HCT116 (cell line): ENCODE results near the gene USP36. TPM values are rescaled to one million over a fixed set of nuclear protein-coding genes. Genes with fewer than 3 reads are reported as not detected.
A peak's percentile ranks its signal among the peaks of the same experiment; 100 is the strongest.

ENCODE experiments used
- ATAC-seq: fragments of 200-7000 bp; cut with Tn5 transposase; 2 replicates; pipeline ENCODE4 v1.9.1; 2020; ENCODE audit warnings: mild to moderate bottlenecking, moderate library complexity
- BruUV-seq: library from RNA; stranded (reverse); fragments of 400-500 nt; replicated peaks from 2 replicates; lab custom pipeline; 2021; lab: Mats Ljungman, UMichigan
- CTCF ChIA-PET: fragments of 300-600 bp; sonication (Branson Sonifier 250); formaldehyde crosslinking; loops from one replicate; lab custom pipeline; 2021; ENCODE audit warnings: antibody characterized with exemption; lab: Charles Lee
- POLR2A ChIA-PET: fragments of 300-600, 350-600 bp; sonication (Branson Sonifier 250); formaldehyde crosslinking; loops from one replicate; lab custom pipeline; 2021; ENCODE audit warnings: antibody characterized with exemption; lab: Charles Lee
- RAD21 ChIA-PET, 2 experiments: fragments of 300-600 bp; sonication (Branson Sonifier 250); formaldehyde crosslinking; loops; one replicate each; lab custom pipeline; 2023; ENCODE audit warnings: low total read pairs in 2 of 2; ENCODE audit not compliant: uncharacterized antibody in 2 of 2, unreplicated experiment in 2 of 2, low non-redundant PET in 1 of 2; lab: Charles Lee
- DNase-seq: peaks from one replicate; pipeline ENCODE4 v3.0.0-alpha.2; 2010; ENCODE audit warnings: low read depth, low spot score
- H2AFZ ChIP-seq: fragments of 200-600 bp; shearing (Covaris generic), sonication (generic); 2 replicates; pipeline ENCODE4 v1.6.1; 2017; ENCODE audit warnings: low read depth, mixed run types, mixed read lengths, antibody characterized with exemption, low read length; ENCODE audit not compliant: poor library complexity, severe bottlenecking
- H3K27ac ChIP-seq: 2 replicates; pipeline ENCODE4 v1.5.1; 2012; ENCODE audit warnings: low read depth, low read length
- H3K27me3 ChIP-seq: fragments of 200-600 bp; sonication (generic); 2 replicates; pipeline ENCODE4 v1.6.1; 2016; ENCODE audit warnings: mixed run types, low read length, mixed read lengths; ENCODE audit not compliant: insufficient read depth
- H3K36me3 ChIP-seq, 2 experiments: fragments of 200-500 bp in 1 of 2; fragments of 200-600 bp in 1 of 2; sonication (Bioruptor generic) in 1 of 2; sonication (generic) in 1 of 2; 2 replicates each; pipeline versions ENCODE4 v1.5.1 to v1.6.1; 2014 to 2016; ENCODE audit warnings: low read length in 2 of 2, inconsistent platforms in 1 of 2, mixed read lengths in 1 of 2, mixed run types in 1 of 2; ENCODE audit not compliant: insufficient read depth in 2 of 2, control insufficient read depth in 1 of 2
- H3K4me1 ChIP-seq, 2 experiments: fragments of 200-600 bp in 1 of 2; sonication (generic) in 1 of 2; 2 replicates each; pipeline versions ENCODE4 v1.5.1 to v1.6.1; 2012 to 2017; ENCODE audit warnings: low read length in 2 of 2, inconsistent platforms in 1 of 2, mild to moderate bottlenecking in 1 of 2, mixed read lengths in 1 of 2, mixed run types in 1 of 2, moderate library complexity in 1 of 2; ENCODE audit not compliant: insufficient read depth in 2 of 2, control insufficient read depth in 1 of 2
- H3K4me2 ChIP-seq: fragments of 200-600 bp; sonication (generic); 2 replicates; pipeline ENCODE4 v1.6.1; 2017; ENCODE audit warnings: mixed run types, low read length, mixed read lengths
- H3K4me3 ChIP-seq, 2 experiments: fragments of 200-600 bp in 1 of 2; sonication (generic) in 1 of 2; replicated peaks in 1 of 2; 2 replicates each; pipeline ENCODE4 v1.5.1; 2011 to 2016; ENCODE audit warnings: low read length in 2 of 2, control low read depth in 1 of 2, low read depth in 1 of 2, mild to moderate bottlenecking in 1 of 2, mixed read lengths in 1 of 2, mixed run types in 1 of 2
- H3K79me2 ChIP-seq: fragments of 200-600 bp; sonication (generic); 2 replicates; pipeline ENCODE4 v1.6.1; 2017; ENCODE audit warnings: mild to moderate bottlenecking, mixed run types, low read length, moderate library complexity, mixed read lengths; ENCODE audit not compliant: insufficient read depth
- H3K9ac ChIP-seq: fragments of 200-600 bp; sonication (generic); 2 replicates; pipeline ENCODE4 v1.6.1; 2016; ENCODE audit warnings: low read length, mixed read lengths
- H3K9me2 ChIP-seq: fragments of 200-600 bp; sonication (generic), shearing (Covaris generic); 2 replicates; pipeline ENCODE4 v1.6.1; 2017; ENCODE audit warnings: mixed run types, mild to moderate bottlenecking, moderate library complexity; ENCODE audit not compliant: insufficient read depth
- H3K9me3 ChIP-seq, 2 experiments: fragments of 200-500 bp in 1 of 2; fragments of 200-600 bp in 1 of 2; sonication (Bioruptor generic) in 1 of 2; sonication (generic) in 1 of 2; 2 replicates each; pipeline ENCODE4 v1.6.1; 2014 to 2017; ENCODE audit warnings: low read length in 2 of 2, mixed read lengths in 2 of 2, inconsistent platforms in 1 of 2, low read depth in 1 of 2, mild to moderate bottlenecking in 1 of 2, mixed run types in 1 of 2, moderate library complexity in 1 of 2; ENCODE audit not compliant: control insufficient read depth in 1 of 2, insufficient read depth in 1 of 2
- H4K20me1 ChIP-seq: fragments of 200-600 bp; sonication (generic), shearing (Covaris generic); 2 replicates; pipeline ENCODE4 v1.6.1; 2017; ENCODE audit warnings: mixed run types, mild to moderate bottlenecking, moderate library complexity; ENCODE audit not compliant: insufficient read depth
- EZH2phosphoT487 ChIP-seq: fragments of 200-600 bp; IDR thresholded peaks from 2 replicates; pipeline ENCODE4 v1.6.1; 2018; ENCODE audit warnings: antibody characterized with exemption, borderline replicate concordance
- SP1 ChIP-seq: IDR thresholded peaks from 2 replicates; pipeline ENCODE4 v1.6.1; 2012; ENCODE audit warnings: low read depth
- ZFX ChIP-seq: fragments of 450-650 bp; IDR thresholded peaks from 2 replicates; pipeline ENCODE4 v1.6.1; 2017
- intact Hi-C: fragments of 100-400 bp; cut with micrococcal nuclease; formaldehyde crosslinking; loops from 2 replicates; pipeline ENCODE4 v1.10.0; 2022
- total RNA-seq: library from RNA; stranded (reverse); gene quantifications from one replicate; pipeline ENCODE4 v1.2.1, GENCODE V29; 2021; ENCODE audit not compliant: unreplicated experiment
- TF ChIP-seq, protein P1 (sequence below): IDR thresholded peaks from 2 replicates; pipeline ENCODE4 v1.6.1; 2011; ENCODE audit warnings: mild to moderate bottlenecking, low read length, moderate library complexity; ENCODE audit not compliant: insufficient replicate concordance; ENCODE audit errors: extremely low read depth
- TF ChIP-seq, protein P2 (sequence below): IDR thresholded peaks from 2 replicates; pipeline ENCODE4 v1.6.1; 2012; ENCODE audit warnings: low read depth

The USP36 gene
- total RNA-seq, 1 experiment from 2014 or later = 104 TPM

DNA sequence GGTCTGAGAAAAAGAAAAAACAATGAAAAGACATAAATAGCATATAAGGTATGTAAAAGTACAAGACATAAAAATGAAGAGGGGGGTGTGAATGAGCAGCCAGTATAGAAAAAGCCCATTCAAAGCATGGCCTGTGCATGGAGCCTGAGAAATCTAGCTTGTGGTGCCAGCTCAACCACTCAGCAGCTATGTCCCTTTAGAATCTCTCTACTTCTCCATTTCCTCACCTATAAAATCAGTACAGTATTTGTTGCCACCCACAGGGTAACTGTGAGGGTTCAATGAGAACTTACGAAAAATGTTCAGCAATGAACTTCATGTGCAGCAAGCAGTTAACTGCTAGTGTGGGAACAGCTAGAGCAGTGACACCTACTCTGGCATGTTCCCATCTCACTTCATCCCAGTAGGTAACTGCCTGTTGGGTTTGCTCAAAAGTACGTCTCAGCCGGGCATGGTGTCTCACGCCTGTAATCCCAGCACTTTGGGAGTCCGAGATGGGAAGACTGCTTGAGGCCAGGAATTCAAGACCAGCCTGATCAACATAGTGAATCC, 73.8 kb downstream of the USP36 start:
- Histone ChIP-seq H3K27ac (no peak overlapping the region), H3K4me2 (peak overlapping the region; percentile 18; the same call in 1 of the 2 replicates)
- no peak for TF ChIP-seq SP1
- no peak for TF ChIP-seq EZH2phosphoT487
- TF ChIP-seq, protein P1, sequence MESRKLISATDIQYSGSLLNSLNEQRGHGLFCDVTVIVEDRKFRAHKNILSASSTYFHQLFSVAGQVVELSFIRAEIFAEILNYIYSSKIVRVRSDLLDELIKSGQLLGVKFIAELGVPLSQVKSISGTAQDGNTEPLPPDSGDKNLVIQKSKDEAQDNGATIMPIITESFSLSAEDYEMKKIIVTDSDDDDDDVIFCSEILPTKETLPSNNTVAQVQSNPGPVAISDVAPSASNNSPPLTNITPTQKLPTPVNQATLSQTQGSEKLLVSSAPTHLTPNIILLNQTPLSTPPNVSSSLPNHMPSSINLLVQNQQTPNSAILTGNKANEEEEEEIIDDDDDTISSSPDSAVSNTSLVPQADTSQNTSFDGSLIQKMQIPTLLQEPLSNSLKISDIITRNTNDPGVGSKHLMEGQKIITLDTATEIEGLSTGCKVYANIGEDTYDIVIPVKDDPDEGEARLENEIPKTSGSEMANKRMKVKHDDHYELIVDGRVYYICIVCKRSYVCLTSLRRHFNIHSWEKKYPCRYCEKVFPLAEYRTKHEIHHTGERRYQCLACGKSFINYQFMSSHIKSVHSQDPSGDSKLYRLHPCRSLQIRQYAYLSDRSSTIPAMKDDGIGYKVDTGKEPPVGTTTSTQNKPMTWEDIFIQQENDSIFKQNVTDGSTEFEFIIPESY = no peak
- TF ChIP-seq ZFX = no peak

DNA sequence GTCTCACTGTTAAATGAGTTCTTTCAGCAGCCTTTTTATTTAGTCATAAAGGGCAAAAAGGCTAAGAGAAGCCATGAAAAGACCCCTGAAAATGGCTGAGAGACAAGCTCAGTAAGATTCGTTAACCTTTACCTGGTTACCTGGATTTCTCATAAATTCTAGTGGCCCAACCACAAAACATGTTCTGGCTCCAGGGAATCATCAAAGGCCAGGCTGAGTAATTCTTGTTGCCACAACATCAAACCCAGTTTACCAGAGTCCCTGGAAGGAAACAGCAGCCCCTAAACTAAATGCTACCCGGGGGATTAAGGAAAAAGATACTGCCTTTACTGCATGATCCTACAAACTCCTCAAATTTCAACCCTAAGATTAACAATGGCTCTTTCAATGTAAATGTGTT, 74.4 kb downstream of the USP36 start:
- Histone ChIP-seq H3K36me3 (no peaks in the 10 kb centered on the region), H3K27me3 (no peaks in the 10 kb centered on the region), H3K79me2 (peaks cover 44% of the 10 kb centered on the region), H4K20me1 (no peaks in the 10 kb centered on the region; the same call in 1 of the 2 replicates), H3K9me3 (no peaks in the 10 kb centered on the region), H3K4me3 (no peak overlapping the region), H3K9ac (no peak overlapping the region), H3K4me2 (peak overlapping the region; percentile 18; the same call in 1 of the 2 replicates), H3K4me1 (peaks cover 12 to 25% of the 10 kb centered on the region in 2 experiments), H3K9me2 (no peaks in the 10 kb centered on the region), H3K27ac (no peak overlapping the region), H2AFZ (no peak overlapping the region)
- no TSS peak for BruUV-seq
- ChIA-PET POLR2A (interaction anchor here (1.0 kb wide), 1 partner anchor 9 kb away, joined by 3 read pairs; no protein-coding TSS in a partner anchor), CTCF (no interaction called here), RAD21 (no interaction called here)
- ATAC-seq (peak; percentile 41; the same call in 1 of the 2 replicates), DNase-seq (no peak)
- no peak for TF ChIP-seq EZH2phosphoT487
- TF ChIP-seq, protein P2, sequence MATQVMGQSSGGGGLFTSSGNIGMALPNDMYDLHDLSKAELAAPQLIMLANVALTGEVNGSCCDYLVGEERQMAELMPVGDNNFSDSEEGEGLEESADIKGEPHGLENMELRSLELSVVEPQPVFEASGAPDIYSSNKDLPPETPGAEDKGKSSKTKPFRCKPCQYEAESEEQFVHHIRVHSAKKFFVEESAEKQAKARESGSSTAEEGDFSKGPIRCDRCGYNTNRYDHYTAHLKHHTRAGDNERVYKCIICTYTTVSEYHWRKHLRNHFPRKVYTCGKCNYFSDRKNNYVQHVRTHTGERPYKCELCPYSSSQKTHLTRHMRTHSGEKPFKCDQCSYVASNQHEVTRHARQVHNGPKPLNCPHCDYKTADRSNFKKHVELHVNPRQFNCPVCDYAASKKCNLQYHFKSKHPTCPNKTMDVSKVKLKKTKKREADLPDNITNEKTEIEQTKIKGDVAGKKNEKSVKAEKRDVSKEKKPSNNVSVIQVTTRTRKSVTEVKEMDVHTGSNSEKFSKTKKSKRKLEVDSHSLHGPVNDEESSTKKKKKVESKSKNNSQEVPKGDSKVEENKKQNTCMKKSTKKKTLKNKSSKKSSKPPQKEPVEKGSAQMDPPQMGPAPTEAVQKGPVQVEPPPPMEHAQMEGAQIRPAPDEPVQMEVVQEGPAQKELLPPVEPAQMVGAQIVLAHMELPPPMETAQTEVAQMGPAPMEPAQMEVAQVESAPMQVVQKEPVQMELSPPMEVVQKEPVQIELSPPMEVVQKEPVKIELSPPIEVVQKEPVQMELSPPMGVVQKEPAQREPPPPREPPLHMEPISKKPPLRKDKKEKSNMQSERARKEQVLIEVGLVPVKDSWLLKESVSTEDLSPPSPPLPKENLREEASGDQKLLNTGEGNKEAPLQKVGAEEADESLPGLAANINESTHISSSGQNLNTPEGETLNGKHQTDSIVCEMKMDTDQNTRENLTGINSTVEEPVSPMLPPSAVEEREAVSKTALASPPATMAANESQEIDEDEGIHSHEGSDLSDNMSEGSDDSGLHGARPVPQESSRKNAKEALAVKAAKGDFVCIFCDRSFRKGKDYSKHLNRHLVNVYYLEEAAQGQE = no peak
- intact Hi-C loops = no loop called here

More for the DNA sequence above, 73.8 kb downstream of the USP36 start:
- Histone ChIP-seq H3K27me3 (no peaks in the 10 kb centered on the region), H3K9me3 (no peaks in the 10 kb centered on the region), H3K9ac (no peak overlapping the region), H2AFZ (no peak overlapping the region), H3K4me1 (peaks cover 12 to 25% of the 10 kb centered on the region in 2 experiments), H4K20me1 (no peaks in the 10 kb centered on the region; the same call in 1 of the 2 replicates), H3K79me2 (peaks cover 44% of the 10 kb centered on the region), H3K36me3 (no peaks in the 10 kb centered on the region), H3K9me2 (no peaks in the 10 kb centered on the region), H3K4me3 (no peak overlapping the region)
- ChIA-PET CTCF (no interaction called here), POLR2A (interaction anchor here (0.6 kb wide), 2 partner anchors 11 to 30 kb away, joined by 3 read pairs; no protein-coding TSS in a partner anchor), RAD21 (no interaction called here)
- ATAC-seq (no peak), DNase-seq (no peak)
- no TSS peak for BruUV-seq
- intact Hi-C loops = no loop called here
